NCI-H460 (cell line): ENCODE results near the gene PLEKHB2. TPM values are rescaled to one million over a fixed set of nuclear protein-coding genes. Genes with fewer than 3 reads are reported as not detected.
A peak's percentile ranks its signal among the peaks of the same experiment; 100 is the strongest.
"Not testable (repeated sequence)": the region's sequence is repeated elsewhere in the genome, so short reads cannot be mapped to it uniquely, and the experiment has no call there.

ENCODE experiments used
- DNase-seq: peaks from one replicate; pipeline ENCODE4 v3.0.0-alpha.2; 2016; ENCODE audit warnings: low read depth; ENCODE audit errors: extremely low read depth
- polyA plus RNA-seq: library from polyadenylated mRNA; depleted of rRNA; stranded (reverse); fragments of >200 nt; gene quantifications from 2 replicates; pipeline ENCODE4 v1.2.3, GENCODE V29; 2014; cell fraction: nucleus; rRNA removed
- total RNA-seq: library from RNA; depleted of rRNA; stranded (reverse); fragments of >200 nt; shearing (Covaris generic); gene quantifications from 2 replicates; pipeline ENCODE4 v1.2.3, GENCODE V29; 2014; rRNA removed

The PLEKHB2 gene
- 72.0 and 79.6 TPM in 2 replicates for total RNA-seq
- 46.2 and 50.5 TPM in 2 replicates for polyA plus RNA-seq

GRCh38 chr2:131105156-131105949 is at the start of gene PLEKHB2:
PLEKHB2 (plus strand) TSS chr2:131105336; CDS start chr2:131120942, 15,606 bp downstream.
- peak; percentile 84 for DNase-seq

- DNase-seq: no peak
Measured at GRCh38 chr2:131056204-131056931, 48.8 kb upstream of the PLEKHB2 start.

DNA sequence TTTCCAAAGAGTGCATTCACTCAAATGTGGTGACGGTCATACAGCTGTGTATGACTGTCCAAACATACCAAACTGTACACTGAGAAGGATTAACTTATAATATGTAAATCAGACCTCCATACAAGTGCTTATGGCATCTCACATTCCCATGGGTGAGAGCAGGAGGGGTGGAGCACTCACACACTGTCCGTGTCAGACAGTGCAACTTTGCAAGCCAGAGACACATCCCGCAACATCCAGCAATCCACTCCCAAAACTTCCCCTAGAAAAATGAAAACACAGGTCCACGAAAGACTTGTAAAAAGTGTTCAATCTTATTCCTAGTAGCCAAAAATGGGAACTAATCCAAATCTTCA is 48.2 kb upstream of the PLEKHB2 start:
- DNase-seq: no peak

DNA sequence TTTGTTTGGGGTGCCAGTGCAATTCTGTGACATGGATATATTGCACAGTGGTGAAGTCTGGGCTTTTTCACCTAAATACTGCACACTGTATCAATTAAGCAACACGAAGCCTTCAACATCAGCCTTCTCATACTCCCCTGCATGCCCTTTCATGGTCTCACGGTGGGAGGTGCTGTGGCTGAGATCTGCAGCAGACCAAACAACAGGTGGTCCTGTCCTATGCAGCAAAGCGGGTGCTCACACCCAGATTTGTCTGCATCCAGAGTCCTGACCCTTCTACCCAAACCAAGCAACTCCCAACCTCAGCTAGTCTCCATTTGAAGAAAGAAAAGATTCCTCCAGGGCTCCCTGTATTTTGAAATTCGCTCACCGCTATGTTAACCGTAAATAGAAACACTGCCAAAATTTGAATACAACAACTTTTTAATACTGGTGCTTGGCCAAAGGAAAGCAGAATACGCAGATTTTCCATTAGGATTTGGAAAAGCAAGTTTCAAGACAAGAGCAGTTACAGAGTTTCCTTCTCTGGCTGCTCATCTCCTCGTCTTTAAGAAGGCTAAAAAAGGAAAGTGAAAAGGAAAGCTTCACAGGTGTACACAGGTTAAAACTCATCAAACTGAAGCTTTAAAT is 46.8 kb upstream of the PLEKHB2 start:
- no peak for DNase-seq

GRCh38 chr2:131058920-131059319 is 46.2 kb upstream of the PLEKHB2 start:
- no peak for DNase-seq

DNA sequence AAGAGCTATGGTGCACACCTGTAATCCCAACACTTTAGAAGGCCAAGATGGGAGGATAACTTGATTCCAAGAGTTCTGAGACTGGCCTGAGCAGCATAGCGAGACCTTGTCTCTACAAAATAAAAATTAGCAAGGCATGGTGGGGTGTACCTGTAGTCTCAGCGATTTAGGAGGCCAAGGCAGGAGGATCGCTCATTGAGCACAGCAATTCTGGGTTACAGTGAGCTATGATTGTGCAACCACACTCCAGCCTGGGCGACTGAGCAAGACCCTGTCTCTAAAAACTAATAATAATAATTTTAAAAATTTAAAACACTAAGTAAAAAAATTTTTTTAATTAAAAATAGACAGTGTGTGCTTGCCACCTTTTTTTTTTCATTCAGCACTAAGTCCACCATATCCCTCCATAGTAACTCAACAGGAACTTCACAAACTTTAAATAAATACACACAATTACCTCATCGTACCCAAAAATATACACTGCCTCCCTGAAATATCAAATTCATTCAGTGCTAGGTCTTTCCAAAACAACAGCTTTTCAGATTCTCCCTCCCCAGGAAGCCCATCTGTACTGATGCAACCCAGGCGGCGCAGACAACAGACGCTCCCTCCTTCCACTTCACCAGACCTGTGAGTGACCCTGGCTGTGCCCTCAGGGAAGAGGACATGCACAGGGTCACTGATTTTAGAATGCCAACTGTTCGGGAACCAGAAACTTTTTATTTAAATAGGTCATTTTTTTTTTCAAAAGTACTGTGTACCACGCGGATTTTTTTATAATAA is 41.4 kb upstream of the PLEKHB2 start:
- no peak for DNase-seq

DNA sequence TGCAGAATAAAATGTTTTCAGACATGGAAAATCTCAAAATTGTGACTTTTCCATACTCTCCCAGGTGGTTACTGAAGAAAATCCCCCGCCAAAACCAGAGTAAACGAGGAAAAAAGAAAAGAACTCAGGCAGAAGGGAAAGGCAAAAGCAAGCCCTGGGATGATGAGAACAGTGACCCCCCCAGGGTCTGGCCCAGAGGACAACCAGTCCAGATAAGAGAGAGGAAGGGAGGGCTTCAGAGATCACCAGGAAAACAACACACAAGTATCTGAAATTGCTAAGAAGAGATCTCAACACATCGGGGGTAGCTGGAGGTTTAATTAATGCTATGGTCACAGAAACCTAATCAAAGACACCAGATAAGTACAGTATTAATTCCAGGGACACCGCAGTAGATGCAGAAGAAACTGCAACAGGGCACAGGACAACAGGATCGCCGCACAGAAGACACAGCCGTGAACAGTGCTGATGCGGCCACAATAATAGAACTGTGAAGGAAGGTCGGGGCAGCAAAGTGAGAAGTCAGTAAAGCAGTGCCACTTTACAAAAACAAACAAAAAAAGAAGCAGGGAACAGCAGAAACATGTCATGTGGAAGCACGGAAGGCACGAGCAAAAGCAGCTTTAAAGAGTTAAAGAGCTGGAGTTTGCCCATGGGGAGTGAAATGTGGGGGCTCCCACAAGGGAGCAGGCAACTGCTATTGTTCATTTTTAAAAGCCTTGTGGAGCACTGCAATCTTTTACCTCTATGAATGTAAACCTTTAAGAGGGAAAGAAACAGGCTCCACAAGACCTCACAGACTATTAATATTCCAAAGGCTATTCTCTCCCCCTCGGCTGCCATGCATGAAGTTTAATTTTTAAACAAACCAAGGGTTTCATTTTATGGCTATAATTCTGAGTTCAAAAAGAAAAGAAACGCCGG is 40.3 kb upstream of the PLEKHB2 start:
- no peak for DNase-seq

- no peak for DNase-seq
Measured at GRCh38 chr2:131067465-131068125, 37.5 kb upstream of the PLEKHB2 start.

GRCh38 chr2:131068172-131068571 is 37.0 kb upstream of the PLEKHB2 start:
- DNase-seq: not testable (repeated sequence)

- not testable (repeated sequence) for DNase-seq
Measured at GRCh38 chr2:131075578-131075977, 29.6 kb upstream of the PLEKHB2 start.

DNA sequence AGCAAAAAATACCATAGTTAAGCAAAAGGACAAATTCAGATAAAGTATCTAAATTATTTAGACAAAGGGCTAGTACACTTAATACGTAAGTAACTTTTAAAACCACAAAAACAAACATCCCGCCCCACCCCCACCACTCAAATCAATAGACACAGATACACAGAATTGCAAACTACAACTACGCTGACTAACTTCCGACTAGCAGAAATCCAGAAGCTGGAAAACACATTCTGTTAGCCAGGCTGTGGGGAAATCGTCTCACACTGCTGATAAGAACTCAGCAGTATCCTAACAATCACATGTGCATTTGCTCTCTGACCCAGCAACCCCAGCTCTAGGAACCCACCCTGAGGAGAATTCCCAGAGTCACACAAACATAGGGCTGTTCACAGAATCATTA is 28.4 kb upstream of the PLEKHB2 start:
- no peak for DNase-seq

DNA sequence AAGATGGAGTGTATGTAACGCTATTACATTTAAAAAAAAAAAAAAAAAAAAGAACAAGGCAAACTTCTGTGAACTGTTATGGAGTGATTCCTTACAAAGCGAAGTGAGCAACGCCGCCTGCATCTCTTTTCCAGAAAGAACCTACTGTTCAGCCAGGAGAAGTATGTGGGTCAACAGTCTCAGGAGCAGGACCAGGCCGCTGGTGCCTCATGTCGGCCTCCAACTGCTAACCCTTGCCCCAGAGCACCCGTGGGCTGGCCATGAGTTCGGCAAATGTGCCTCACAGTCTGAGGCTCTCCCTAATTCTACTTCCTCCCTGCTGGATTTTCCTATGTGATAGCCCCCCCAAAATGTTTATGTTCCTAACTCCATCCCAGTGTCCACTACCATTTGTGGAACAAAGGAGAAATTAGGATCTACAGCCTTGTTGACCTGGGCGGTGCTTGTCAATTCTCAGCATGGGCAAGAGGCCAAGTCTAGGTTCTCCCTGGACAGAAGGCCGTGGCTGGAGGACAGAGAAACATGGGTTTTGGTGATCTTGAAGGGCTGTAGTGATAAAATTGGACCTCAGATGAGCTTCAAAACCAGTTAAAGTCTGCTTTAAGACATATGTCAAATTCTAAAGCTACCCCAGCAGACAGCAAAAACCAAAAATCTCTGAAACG is 27.8 kb upstream of the PLEKHB2 start:
- no peak for DNase-seq

GRCh38 chr2:131077966-131078365 is 27.2 kb upstream of the PLEKHB2 start:
- DNase-seq: no peak

DNA sequence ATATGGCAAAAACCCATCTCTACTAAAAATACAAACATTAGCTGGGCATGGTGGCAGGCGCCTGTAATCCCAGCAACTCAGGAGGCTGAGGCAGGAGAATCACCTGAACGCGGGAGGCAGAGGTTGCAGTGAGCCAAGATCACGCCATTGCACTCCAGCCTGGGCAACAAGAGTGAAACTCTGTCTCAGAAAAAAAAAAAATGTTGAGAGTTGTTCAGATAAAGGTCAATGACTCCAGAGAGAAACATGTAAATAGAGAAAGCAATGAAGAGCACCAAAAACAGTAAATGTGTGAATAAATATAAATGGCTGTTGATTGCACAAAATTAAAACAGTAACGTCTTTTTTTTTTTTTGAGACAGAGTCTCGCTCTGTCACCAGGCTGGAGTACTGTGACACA is 25.2 kb upstream of the PLEKHB2 start:
- not testable (repeated sequence) for DNase-seq

GRCh38 chr2:131081190-131081589 is 23.9 kb upstream of the PLEKHB2 start:
- no peak for DNase-seq

- no peak for DNase-seq
Measured at GRCh38 chr2:131085646-131086045, 19.5 kb upstream of the PLEKHB2 start.

- DNase-seq: no peak
Measured at GRCh38 chr2:131092458-131093005, 12.6 kb upstream of the PLEKHB2 start.

DNA sequence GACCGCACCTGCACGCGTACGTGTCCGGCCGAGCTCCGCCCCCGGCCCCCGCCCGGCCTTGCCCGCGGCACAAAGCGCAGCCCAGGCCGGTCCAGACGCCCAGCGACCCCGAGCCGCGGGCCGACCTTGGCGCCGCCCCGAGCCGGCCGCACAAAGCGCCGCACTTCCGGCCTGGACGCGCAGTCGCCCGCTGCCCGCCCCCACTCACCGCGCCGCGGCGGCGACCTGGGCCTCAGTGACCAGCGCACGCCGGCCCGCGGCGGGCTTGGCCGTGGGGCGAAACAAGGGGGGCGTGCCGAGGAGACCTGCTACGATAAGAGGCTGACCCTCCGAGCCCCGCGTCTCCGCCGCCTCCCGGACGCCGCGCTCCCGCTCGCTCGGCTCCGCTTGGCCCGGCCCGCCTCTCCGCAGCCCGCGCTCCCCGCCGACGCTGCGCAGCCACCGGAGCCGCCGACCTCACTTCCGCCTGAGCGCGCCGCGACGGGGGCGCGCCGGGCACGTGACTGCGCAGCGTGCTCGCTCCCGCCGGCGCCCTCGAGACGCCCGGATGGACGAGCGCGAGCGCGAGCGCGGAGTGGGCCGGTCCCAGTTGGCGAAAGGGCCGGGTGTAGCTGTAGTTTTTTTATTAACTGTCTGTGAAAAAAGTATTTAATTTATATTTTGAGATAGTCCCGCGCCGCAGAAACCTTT is 12.0 kb upstream of the PLEKHB2 start, which contains the start of gene FAM168B:
FAM168B (minus strand) TSS at position 455 of the 690 bp plus-strand sequence. CDS start 10,814 bp downstream, outside the sequence.
- DNase-seq: peak; percentile 83
